Effector memory CD8-positive, alpha-beta T cell (primary cell): ENCODE results near the gene C2CD5.
"Not testable (repeated sequence)": the region's sequence is repeated elsewhere in the genome, so short reads cannot be mapped to it uniquely, and the experiment has no call there.

Source experiments
- ATAC-seq: fragments of 150-1000 bp; cut with Tn5 transposase; replicated peaks from 2 replicates; pipeline ENCODE4 v1.10.0; 2021; ENCODE audit warnings: mild to moderate bottlenecking, moderate library complexity
- DNase-seq, 3 experiments: peaks; one replicate each; pipeline ENCODE4 v3.0.0; 2021
- H3K27ac Mint-ChIP-seq, 2 donors: one replicate each; pipeline ENCODE4 v1.8.0; 2022; ENCODE audit warnings: mild to moderate bottlenecking in 2 of 2, mixed read lengths in 2 of 2, moderate library complexity in 2 of 2
- H3K27me3 Mint-ChIP-seq, 2 donors: one replicate each; pipeline ENCODE4 v1.8.0; 2022; ENCODE audit warnings: mixed read lengths in 2 of 2
- H3K36me3 Mint-ChIP-seq: one replicate; pipeline ENCODE4 v1.8.0; 2022; ENCODE audit warnings: mild to moderate bottlenecking, moderate library complexity, mixed read lengths; ENCODE audit not compliant: insufficient read depth
- H3K4me1 Mint-ChIP-seq, 2 donors: one replicate each; pipeline ENCODE4 v1.8.0; 2022; ENCODE audit warnings: low read depth in 2 of 2, mixed read lengths in 2 of 2
- H3K4me3 Mint-ChIP-seq, 2 donors: one replicate each; pipeline ENCODE4 v1.8.0; 2022; ENCODE audit warnings: mild to moderate bottlenecking in 2 of 2, mixed read lengths in 2 of 2, moderate library complexity in 2 of 2
- H3K9me3 Mint-ChIP-seq, 2 donors: one replicate each; pipeline ENCODE4 v1.8.0; 2022; ENCODE audit warnings: mixed read lengths in 2 of 2

C2CD5 gene

DNA sequence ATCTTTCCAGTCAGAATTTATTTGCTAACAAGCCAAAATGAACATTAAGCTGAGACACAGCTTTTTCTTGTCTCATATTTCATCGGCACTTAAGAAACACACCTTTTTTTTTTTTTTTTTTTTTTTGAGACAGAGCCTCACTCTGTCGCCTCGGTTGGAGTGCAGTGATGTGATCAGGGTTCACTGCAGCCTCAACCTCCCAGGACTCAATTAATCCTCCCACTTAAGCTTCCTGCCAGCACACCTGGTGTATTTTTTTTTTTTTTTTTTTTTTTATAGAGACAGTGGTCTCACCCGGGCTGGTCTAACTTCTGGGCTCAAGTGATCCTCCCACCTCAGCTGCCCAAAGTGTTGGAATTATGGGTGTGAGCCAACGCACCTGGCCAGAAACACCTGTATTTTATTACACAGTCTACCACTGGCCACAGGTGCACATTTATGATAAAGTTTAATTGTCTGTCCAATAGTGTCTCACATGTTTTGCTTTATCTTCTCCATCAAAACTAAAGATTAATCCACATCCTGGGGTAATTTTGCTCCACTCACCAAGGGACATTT is 62.7 kb downstream of the C2CD5 start:
- Mint-ChIP-seq H3K27ac (peak overlapping the region in 1 of 2 donors; percentile 35), H3K36me3 (peaks cover 50% of the 10 kb centered on the region), H3K4me3 (no peak overlapping the region), H3K27me3 (no peaks in the 10 kb centered on the region), H3K9me3 (no peaks in the 10 kb centered on the region), H3K4me1 (peaks cover 2 to 11% of the 10 kb centered on the region in 2 donors)
- no peak for DNase-seq
- ATAC-seq = no peak

DNA sequence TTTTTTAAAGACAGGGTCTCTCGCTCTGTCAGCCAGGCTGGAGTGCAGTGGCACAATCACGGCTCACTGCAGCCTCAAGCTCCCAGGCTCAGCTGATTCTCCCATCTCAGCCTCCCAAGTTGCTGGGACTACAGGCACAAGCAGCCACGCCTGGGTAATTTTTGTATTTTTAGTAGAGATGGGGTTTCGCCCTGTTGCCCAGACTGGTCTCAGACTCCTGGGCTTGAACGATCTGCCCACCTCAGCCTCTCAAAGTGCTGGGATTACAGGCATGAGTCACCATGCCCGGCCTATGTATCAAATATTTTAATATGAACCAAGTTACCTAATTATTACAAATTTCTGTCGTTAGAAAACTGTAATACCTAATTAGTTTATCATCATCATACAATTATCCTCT is 63.5 kb downstream of the C2CD5 start:
- H3K27me3 Mint-ChIP-seq, H3K9me3 Mint-ChIP-seq, DNase-seq, H3K4me3 Mint-ChIP-seq, ATAC-seq, H3K27ac Mint-ChIP-seq: not testable (repeated sequence)
- Mint-ChIP-seq H3K36me3 (peaks cover 45% of the 10 kb centered on the region), H3K4me1 (peaks cover 2 to 11% of the 10 kb centered on the region in 2 donors)

DNA sequence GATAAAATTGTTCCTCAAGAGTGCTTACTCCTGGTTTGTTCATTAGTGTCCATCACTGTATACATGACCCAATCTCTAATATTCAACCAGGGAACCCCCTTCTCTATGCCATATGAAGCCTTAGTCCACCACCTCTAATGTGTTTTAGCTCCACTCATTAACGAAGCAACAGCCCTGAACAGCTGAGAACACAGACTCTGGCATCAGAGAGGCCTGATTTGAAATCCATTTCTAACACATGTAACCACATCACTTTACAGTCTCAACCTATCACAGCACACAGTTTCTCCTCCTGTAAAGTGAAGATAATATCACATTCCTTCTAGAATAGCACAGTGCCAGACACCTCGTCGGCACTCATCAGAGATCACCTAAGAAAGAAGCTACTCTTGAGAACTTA is 64.3 kb downstream of the C2CD5 start:
- H3K36me3 Mint-ChIP-seq = peaks cover 42% of the 10 kb centered on the region
- H3K4me3 Mint-ChIP-seq = no peak overlapping the region
- H3K9me3 Mint-ChIP-seq = no peaks in the 10 kb centered on the region
- peaks cover 2 to 11% of the 10 kb centered on the region in 2 donors for H3K4me1 Mint-ChIP-seq
- no peak for DNase-seq
- no peak for ATAC-seq
- no peaks in the 10 kb centered on the region for H3K27me3 Mint-ChIP-seq
- H3K27ac Mint-ChIP-seq = no peak overlapping the region

DNA sequence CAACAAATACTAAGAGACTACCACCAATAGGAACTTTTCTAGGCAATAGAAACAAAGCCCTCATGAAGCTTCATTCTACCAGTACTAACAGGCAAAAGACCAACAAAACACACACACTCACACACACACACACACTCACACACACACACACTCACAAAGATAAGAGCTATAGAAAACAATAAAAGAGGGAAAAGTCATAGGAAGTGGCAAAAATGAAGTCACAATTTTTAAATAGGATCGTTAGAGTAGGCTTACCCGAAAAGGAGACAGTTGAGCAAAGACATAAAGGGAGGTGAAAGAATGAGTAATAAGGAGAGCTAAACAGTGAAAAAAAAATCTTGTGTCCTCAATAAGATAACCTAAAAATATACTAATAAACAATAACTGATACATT is 66.5 kb downstream of the C2CD5 start:
- Mint-ChIP-seq H3K4me1 (peaks cover 11 to 21% of the 10 kb centered on the region in 2 donors), H3K4me3 (no peak overlapping the region), H3K36me3 (peaks cover 42% of the 10 kb centered on the region), H3K27me3 (no peaks in the 10 kb centered on the region), H3K27ac (peak overlapping the region in 1 of 2 donors; percentile 3), H3K9me3 (no peaks in the 10 kb centered on the region)
- DNase-seq (no peak), ATAC-seq (no peak)

DNA sequence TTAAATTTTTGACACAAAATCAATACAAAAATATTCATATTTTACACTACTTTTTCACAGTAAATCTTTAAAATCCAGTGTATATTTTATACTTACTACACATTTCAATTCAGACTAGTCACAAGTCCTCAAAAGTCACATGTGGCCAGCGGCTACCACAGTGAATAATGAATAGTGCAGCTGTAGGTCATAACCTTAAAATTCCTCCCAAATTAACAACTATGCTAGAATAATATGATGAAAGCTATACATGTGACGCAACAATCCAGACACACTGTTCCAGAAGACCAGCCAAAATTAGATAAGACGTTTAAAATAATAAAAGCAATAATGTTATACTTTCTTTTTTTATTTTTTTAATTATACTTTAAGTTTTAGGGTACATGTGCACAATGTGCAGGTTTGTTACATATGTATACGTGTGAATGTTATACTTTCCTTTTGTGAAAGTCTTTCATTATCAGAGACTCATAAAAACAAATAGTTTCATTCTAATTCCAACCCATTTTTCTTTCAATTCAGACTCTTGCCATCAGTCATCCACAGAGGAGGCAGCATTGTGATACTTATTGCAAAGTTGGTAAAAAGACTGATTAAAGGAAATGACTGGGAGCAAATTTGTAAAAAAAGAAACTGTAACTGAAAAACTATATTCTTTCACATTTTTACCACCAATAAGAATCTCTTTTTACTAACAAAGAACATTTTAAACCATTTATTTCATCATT is 67.0 kb downstream of the C2CD5 start:
- DNase-seq = no peak
- Mint-ChIP-seq H3K36me3 (peaks cover 37% of the 10 kb centered on the region), H3K4me3 (no peak overlapping the region), H3K27ac (peak overlapping the region in 1 of 2 donors; percentile 3), H3K4me1 (peaks cover 11 to 21% of the 10 kb centered on the region in 2 donors), H3K27me3 (no peaks in the 10 kb centered on the region), H3K9me3 (no peaks in the 10 kb centered on the region)
- no peak for ATAC-seq

DNA sequence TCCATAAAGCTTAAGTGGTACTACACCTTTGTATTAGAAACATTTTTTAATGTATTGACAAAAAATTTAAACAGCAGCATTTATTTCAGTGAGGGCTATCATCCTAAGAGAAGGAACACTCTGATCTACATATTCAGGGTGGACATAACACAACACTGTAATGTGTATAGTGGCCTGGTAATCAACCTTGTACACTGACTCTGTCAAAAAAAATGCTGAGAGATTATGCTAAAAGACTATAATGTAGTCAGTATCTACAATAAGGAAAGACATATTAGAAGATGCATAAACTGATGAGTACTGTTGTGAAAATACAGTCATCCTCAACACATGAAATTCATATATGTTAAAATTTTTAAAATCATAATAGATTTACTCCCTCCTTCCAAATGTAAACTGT is 68.2 kb downstream of the C2CD5 start:
- peaks cover 25% of the 10 kb centered on the region for H3K36me3 Mint-ChIP-seq
- H3K4me1 Mint-ChIP-seq = peaks cover 11 to 21% of the 10 kb centered on the region in 2 donors
- H3K27ac Mint-ChIP-seq = no peak overlapping the region
- no peaks in the 10 kb centered on the region for H3K9me3 Mint-ChIP-seq
- no peak overlapping the region for H3K4me3 Mint-ChIP-seq
- DNase-seq = no peak
- no peaks in the 10 kb centered on the region for H3K27me3 Mint-ChIP-seq
- ATAC-seq = no peak

DNA sequence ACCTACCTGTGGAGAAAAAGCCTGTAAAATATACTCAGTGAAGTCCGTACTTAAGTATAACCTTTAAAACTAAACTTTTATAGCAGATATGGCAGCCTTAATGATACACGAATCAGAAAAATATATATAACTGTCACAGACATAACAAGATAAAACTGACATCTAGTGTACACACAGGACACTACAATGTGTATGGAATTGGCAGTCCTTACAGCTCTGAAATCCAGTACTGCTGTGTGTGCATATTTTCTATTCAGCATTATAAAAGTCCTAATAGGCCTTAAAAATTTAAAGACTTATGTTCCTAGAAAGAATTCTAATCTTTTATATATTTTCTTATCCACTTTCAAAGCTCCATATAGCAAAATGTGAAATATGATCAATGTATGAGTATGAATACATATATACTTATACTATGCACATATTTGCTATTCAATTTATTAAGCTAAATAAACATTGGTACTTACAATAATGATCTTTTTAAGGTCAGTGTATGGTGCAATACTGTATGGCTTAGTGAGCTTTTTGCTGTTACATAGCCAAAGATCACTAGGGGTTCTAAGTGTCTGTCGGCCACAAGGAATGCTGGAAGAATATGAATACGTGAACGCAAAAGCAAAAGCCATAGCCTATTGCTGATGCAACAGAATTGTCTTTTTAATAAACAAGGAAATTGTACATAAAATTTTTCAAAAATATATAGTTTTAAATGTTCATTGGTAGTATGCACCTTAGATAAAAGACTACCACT is 69.2 kb downstream of the C2CD5 start:
- no peak for DNase-seq
- Mint-ChIP-seq H3K27me3 (no peaks in the 10 kb centered on the region), H3K36me3 (peaks cover 29% of the 10 kb centered on the region), H3K4me1 (peaks cover 9 to 19% of the 10 kb centered on the region in 2 donors), H3K27ac (no peak overlapping the region), H3K4me3 (no peak overlapping the region), H3K9me3 (no peaks in the 10 kb centered on the region)
- ATAC-seq = no peak

DNA sequence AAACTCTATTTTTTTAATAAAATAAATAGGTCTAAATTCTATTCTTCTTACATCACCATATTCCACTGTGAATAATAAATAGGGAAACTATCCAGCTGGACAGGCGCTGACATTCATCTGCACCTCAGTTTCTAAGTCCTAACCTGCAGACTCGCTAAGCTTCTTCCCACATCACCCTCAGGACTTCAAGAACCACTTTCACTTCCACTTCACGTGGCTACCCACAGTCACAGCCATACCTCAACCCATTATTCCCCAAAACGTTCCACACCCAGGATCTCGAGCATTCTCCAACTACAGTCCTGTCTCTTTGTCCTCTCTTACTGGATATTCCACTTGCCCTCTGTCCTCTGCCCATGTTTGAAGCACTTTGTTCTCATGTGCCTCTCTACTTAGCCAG is 71.1 kb downstream of the C2CD5 start:
- H3K27me3 Mint-ChIP-seq = no peaks in the 10 kb centered on the region
- peak overlapping the region; percentile 0 to 73 for H3K27ac Mint-ChIP-seq
- ATAC-seq (peak; percentile 29), DNase-seq (no peak)
- peaks cover 9 to 16% of the 10 kb centered on the region in 2 donors for H3K4me1 Mint-ChIP-seq
- H3K36me3 Mint-ChIP-seq = peaks cover 27% of the 10 kb centered on the region
- H3K4me3 Mint-ChIP-seq = peak overlapping the region in 1 of 2 donors; percentile 5
- H3K9me3 Mint-ChIP-seq = no peaks in the 10 kb centered on the region

DNA sequence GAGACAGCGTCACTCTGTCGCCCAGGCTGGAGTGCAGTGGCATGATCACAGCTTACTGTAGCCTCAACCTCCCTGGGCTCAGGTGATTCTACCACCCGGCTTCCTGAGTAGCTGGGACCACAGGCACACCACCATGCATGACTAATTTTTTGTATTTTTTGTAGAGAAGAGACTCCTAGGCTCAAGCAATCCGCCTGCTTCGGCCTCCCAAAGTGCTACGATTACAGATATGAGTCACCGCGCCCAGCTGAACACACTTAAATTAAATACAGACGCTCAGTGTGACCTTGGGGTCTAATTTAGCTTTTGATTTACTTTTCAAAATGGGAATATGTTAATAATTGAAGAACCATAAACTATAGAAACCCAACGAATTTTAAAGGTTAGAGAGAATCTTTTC is 77.2 kb downstream of the C2CD5 start:
- Mint-ChIP-seq H3K27me3 (no peaks in the 10 kb centered on the region), H3K4me3 (no peak overlapping the region), H3K9me3 (no peaks in the 10 kb centered on the region), H3K4me1 (no peaks in the 10 kb centered on the region), H3K27ac (no peak overlapping the region), H3K36me3 (peaks cover 14% of the 10 kb centered on the region)
- ATAC-seq = no peak
- no peak for DNase-seq

DNA sequence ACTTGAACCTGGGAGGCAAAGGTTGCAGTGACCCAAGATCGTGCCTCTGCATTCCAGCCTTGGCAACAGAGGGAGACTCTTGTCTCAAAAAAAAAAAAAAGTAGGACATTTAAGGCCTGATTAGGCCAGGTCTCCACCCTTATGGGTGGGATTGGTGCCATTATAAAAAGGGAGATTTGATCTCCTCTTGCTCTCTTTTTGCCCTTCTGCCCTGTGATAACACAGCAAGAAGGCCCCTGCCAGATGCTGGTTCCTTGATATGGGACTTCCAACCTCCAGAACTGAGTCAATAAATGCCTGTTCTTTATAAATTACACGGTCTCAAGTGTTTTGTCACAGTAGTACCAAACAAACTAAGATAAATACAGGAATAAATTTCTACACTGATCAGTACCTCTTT is 81.0 kb downstream of the C2CD5 start:
- H3K4me1 Mint-ChIP-seq = peaks cover 0 to 4% of the 10 kb centered on the region in 2 donors
- no peak overlapping the region for H3K4me3 Mint-ChIP-seq
- H3K9me3 Mint-ChIP-seq = no peaks in the 10 kb centered on the region
- H3K36me3 Mint-ChIP-seq = peaks cover 2% of the 10 kb centered on the region
- DNase-seq (no peak), ATAC-seq (no peak)
- no peaks in the 10 kb centered on the region for H3K27me3 Mint-ChIP-seq
- H3K27ac Mint-ChIP-seq = no peak overlapping the region

DNA sequence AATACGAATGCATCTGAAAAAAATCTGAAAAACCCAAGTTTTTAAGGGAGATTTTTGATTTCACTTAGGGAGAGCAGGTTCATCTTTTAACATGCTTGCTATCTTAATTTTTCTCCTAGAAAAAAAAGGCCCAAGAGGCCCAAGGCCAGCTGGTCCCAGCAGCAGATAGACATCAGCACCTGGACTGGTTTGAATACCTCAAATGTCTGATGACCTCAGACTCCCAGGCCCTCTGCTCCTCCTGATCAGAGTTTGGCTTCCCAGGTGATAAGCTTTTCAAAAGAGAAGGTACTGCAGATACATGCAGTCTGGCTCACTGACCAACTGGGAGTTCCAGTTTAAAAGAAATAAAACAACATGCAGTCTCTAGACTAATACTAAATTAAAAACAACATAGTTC is 82.6 kb downstream of the C2CD5 start:
- Mint-ChIP-seq H3K27ac (peak overlapping the region in 1 of 2 donors; percentile 13), H3K36me3 (no peaks in the 10 kb centered on the region), H3K9me3 (no peaks in the 10 kb centered on the region), H3K27me3 (no peaks in the 10 kb centered on the region), H3K4me1 (peaks cover 0 to 4% of the 10 kb centered on the region in 2 donors), H3K4me3 (no peak overlapping the region)
- no peak for ATAC-seq
- DNase-seq = no peak

DNA sequence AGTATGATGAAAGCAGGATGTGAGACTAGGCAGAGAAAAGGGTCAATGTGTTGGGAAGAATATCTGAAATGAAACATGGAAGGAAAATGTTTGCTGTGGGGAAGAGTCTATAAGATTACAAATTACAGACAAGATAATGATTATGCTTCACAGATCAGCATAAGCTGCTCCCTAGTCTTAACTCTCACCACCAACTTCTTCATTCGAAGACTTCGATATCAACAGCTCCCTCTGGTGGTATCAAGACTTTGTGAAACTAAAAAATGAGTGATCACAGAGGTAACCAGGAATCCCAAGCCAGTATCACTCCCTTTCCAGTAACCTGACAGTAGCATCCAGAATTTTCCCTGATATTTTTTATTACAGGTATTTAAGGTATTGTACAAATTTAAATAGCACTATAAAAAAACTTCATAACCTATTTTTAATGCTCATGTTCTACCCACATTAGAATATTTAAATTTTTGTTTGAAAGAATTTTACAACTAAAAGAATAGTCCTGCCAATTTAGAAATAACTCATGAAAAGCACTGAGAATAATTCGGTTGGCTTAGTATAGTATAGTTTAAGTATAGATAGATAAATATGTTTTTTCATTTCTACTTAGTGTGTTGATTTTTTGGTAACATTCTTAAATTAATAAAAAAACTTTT is 84.4 kb downstream of the C2CD5 start:
- ATAC-seq = peak; percentile 66
- Mint-ChIP-seq H3K9me3 (no peaks in the 10 kb centered on the region), H3K36me3 (no peaks in the 10 kb centered on the region), H3K4me3 (no peak overlapping the region), H3K27ac (peak overlapping the region in 1 of 2 donors; percentile 79), H3K4me1 (peaks cover 0 to 4% of the 10 kb centered on the region in 2 donors), H3K27me3 (no peaks in the 10 kb centered on the region)
- DNase-seq = peak; percentile 15 to 27 (median 16)

DNA sequence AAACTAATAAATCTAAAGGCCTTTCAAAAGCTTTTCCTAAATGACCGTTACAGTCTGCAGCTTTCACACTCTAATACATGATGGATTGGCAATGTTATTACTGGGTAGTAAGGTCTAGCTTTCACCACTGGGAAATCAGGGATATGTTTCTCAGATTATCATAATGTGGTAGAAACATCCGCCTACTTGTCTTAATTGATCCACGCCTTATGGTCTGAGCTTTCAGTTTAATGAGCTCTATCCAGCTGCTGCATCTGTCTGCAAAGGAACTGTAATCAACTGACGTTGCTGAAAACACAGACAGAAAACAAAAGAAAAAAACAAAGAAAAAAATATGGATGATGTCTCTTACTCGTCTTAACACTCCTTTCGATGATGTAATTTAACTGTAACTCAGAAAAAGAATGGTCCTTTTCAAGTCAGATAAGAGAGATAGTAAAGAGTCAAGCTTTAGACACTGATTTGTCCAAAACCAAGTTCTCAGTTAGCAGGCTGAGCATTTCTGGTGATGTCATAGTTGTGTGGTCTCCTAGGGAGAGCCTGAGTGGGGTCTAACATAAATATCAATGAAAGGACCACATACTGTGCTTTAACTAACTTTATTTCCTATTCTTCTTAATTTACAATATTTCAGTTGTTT is 85.9 kb downstream of the C2CD5 start:
- no peak overlapping the region for H3K27ac Mint-ChIP-seq
- DNase-seq (no peak), ATAC-seq (no peak)
- H3K9me3 Mint-ChIP-seq = no peaks in the 10 kb centered on the region
- peaks cover 0 to 4% of the 10 kb centered on the region in 2 donors for H3K4me1 Mint-ChIP-seq
- H3K36me3 Mint-ChIP-seq = peaks cover 4% of the 10 kb centered on the region
- H3K27me3 Mint-ChIP-seq = no peaks in the 10 kb centered on the region
- no peak overlapping the region for H3K4me3 Mint-ChIP-seq
